Tongue (tissue), 3 donors: ENCODE results near the gene DRAM2. TPM values are rescaled to one million over a fixed set of nuclear protein-coding genes. Genes with fewer than 3 reads are reported as not detected.
"Not testable (repeated sequence)": the region's sequence is repeated elsewhere in the genome, so short reads cannot be mapped to it uniquely, and the experiment has no call there.

Source experiments
- DNase-seq: peaks from one replicate; pipeline ENCODE4 v3.0.0-alpha.2; 2015
- small RNA-seq: library from RNA; depleted of rRNA; stranded (forward); fragments of <200 nt; gene quantifications from one replicate; pipeline ENCODE3, GENCODE V24; 2014; ENCODE audit warnings: low replicate concordance
- total RNA-seq: library from RNA; depleted of rRNA; stranded (reverse); fragments of >200 nt; gene quantifications from one replicate; pipeline ENCODE4 v1.2.3, GENCODE V29; 2014

Gene DRAM2
- total RNA-seq, 1 donor from 2014 or later: 24.6 TPM

DNA sequence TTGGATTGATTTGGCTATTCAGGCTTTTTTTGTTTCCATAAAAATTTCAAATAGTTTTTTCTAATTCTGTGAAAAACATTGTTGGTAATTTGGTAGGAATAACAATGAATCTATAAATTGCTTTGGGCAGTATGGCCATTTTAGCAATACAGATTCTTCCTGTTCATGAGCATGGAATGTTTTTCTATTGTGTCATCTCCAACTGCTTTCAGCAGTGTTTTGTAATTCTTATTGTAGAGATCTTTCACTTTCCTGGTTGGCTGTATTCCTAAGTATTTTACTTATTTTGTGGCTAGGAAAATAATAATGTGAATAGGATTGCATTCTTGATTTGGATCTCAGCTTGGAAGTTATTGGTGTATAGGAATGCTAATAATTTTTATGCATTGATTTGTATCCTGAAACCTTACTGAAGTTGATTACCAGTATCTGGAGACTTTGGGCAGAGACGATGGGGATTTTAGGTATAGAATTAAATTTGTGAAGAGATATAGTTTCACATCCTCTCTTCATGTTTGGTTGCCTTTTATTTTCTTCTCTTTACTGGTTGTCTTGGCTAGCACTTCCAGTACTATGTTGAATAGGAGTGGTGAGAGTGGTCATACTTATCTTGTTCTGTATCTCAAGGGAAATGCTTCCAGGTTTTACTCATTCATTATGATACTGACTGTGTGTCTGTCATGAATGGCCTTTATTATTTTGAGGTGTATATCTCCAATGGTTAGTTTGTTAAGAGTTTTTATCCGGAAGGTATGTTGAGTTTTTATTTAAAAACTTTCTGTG, 57.3 kb downstream of the DRAM2 start:
- no peak for DNase-seq

DNA sequence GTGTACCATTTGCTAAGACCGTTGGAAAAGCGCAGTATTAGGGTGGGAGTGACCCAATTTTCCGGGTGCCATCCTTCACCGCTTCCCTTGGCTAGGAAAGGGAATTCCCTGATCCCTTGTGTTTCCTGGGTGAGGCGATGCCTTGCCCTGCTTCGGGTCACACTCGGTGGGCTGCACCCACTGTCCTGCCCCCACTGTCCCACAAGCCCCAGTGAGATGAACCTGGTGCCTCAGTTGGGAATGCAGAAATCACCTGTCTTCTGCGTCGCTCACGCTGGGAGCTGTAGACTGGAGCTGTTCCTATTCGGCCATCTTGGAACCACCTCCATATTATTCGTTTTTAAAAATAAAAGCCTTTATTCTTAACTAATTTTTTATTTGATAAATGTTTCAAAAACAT, 60.6 kb downstream of the DRAM2 start:
- DNase-seq: not testable (repeated sequence)

DNA sequence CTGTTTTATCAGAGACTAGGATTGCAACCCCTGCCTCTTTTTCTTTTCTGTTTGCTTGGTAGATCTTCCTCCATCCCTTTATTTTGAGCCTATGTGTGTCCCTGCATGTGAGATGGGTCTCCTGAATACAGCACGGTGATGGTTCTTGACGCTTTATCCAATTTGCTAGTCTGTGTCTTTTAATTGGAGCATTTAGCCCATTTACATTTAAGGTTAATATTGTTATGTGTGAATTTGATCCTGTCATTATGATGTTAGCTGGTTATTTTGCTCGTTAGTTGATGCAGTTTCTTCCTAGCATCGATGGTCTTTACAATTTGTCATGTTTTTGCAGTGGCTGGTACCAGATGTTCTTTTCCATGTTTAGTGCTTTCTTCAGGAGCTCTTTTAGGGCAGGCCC, 62.6 kb downstream of the DRAM2 start:
- DNase-seq: not testable (repeated sequence)

Small RNA genes lying within 50 kb of the gene (small RNA-seq; reads per million reads assigned to genes)
- not detected for gene AL355816.1

Other genes with a start within 250 kb of the DRAM2 start
- gene LRIF1, start 176.2 kb downstream of the DRAM2 start, total RNA-seq: 8.4 TPM
- 55.7 TPM for gene CEPT1, start 130 bp upstream of the DRAM2 start, total RNA-seq
- 12.0 TPM for gene DENND2D, start 60.6 kb upstream of the DRAM2 start, total RNA-seq
- gene CHI3L2, start 87.6 kb upstream of the DRAM2 start, total RNA-seq: 5.0 TPM
- not detected for gene CHIA, start 150.8 kb upstream of the DRAM2 start, total RNA-seq